Endothelial cell (in vitro differentiated cells): ENCODE data around the gene CMSS1. TPM values are rescaled to one million over a fixed set of nuclear protein-coding genes. Genes with fewer than 3 reads are reported as not detected.
A peak's percentile ranks its signal among the peaks of the same experiment; 100 is the strongest.

Source experiments
- DNase-seq: peaks from one replicate; pipeline ENCODE4 v3.0.0; 2021; ENCODE audit warnings: low spot score
- H3K27ac Mint-ChIP-seq: one replicate; pipeline ENCODE4 v1.8.0; 2021; ENCODE audit warnings: mixed read lengths, inconsistent platforms; ENCODE audit not compliant: unreplicated experiment
- H3K27me3 Mint-ChIP-seq: one replicate; pipeline ENCODE4 v1.8.0; 2021; ENCODE audit warnings: mild to moderate bottlenecking, moderate library complexity, mixed read lengths, inconsistent platforms; ENCODE audit not compliant: unreplicated experiment
- H3K36me3 Mint-ChIP-seq: one replicate; pipeline ENCODE4 v1.8.0; 2021; ENCODE audit warnings: mild to moderate bottlenecking, low read depth, mixed read lengths, inconsistent platforms; ENCODE audit not compliant: unreplicated experiment
- H3K4me1 Mint-ChIP-seq: one replicate; pipeline ENCODE4 v1.8.0; 2021; ENCODE audit warnings: mild to moderate bottlenecking, mixed read lengths, inconsistent platforms; ENCODE audit not compliant: unreplicated experiment
- H3K4me3 Mint-ChIP-seq: one replicate; pipeline ENCODE4 v1.8.0; 2021; ENCODE audit warnings: mild to moderate bottlenecking, mixed read lengths, inconsistent platforms; ENCODE audit not compliant: unreplicated experiment
- H3K9me3 Mint-ChIP-seq: one replicate; pipeline ENCODE4 v1.8.0; 2021; ENCODE audit warnings: mixed read lengths, inconsistent platforms; ENCODE audit not compliant: unreplicated experiment
- CTCF ChIP-seq: fragments of 200-600 bp; sonication (generic); IDR thresholded peaks from one replicate; pipeline ENCODE4 v1.5.0; 2021; ENCODE audit warnings: antibody characterized with exemption; ENCODE audit not compliant: unreplicated experiment
- total RNA-seq: library from RNA; stranded (reverse); fragmentation: NEBNext Ultra II Directional; extraction: Animal tissue kit (Norgen Biotek cat#: 25700); gene quantifications from one replicate; pipeline ENCODE4 v1.2.1, GENCODE V29; 2021; ENCODE audit not compliant: unreplicated experiment

Gene CMSS1
- total RNA-seq, 1 donor from 2014 or later = 25.8 TPM

GRCh38 chr3:99928771-99929744 lies 111.4 kb downstream of the CMSS1 start:
- Mint-ChIP-seq H3K9me3 (no peaks in the 10 kb centered on the region), H3K4me3 (no peak overlapping the region), H3K36me3 (no peaks in the 10 kb centered on the region), H3K27me3 (peaks cover 2% of the 10 kb centered on the region), H3K4me1 (peaks cover 8% of the 10 kb centered on the region), H3K27ac (no peak overlapping the region)
- TF ChIP-seq CTCF = no peak
- no peak for DNase-seq

DNA sequence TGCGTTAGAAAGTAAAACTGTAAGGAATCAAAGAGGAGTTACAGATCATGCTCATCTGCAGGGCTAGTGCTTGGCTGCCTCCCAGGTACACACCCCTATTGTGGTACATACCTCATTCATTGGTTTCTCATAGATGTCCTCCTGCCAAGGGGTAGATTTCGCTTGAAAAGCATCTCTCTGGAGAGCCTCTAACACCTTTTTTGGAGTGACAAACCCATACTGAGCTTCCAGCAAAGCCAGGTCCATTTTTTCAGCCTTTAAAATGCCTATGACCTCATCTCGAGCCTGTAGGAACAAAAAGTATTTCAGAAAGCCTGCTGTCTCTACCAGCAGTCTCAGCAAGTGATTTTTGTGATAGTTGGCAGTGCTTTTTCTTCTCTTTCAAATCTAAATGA lies 112.1 kb downstream of the CMSS1 start:
- peaks cover 2% of the 10 kb centered on the region for H3K27me3 Mint-ChIP-seq
- H3K4me1 Mint-ChIP-seq = peaks cover 14% of the 10 kb centered on the region
- TF ChIP-seq CTCF = no peak
- no peak overlapping the region for H3K27ac Mint-ChIP-seq
- no peaks in the 10 kb centered on the region for H3K36me3 Mint-ChIP-seq
- DNase-seq = no peak
- no peaks in the 10 kb centered on the region for H3K9me3 Mint-ChIP-seq
- H3K4me3 Mint-ChIP-seq = no peak overlapping the region

DNA sequence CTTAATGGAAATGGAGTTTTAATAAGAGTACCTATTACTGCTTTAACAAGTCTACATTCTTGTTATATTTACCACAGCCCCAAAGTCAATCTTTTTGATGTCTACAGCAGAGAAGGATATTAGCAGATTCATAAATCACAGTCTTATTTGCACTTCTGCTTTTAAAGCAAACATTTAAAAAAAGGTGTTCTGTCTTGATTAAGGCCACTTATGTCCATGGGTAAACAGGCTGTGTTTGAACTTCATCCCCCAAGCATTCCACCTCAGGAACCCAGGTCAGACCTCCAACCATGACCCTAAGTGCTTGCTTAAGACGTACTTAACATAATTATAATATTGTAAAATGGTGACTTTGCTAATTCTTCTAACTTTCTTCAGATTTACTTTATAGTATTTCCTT lies 113.4 kb downstream of the CMSS1 start:
- Mint-ChIP-seq H3K27ac (peak overlapping the region; percentile 16), H3K9me3 (no peaks in the 10 kb centered on the region), H3K36me3 (no peaks in the 10 kb centered on the region), H3K4me3 (no peak overlapping the region), H3K27me3 (peaks cover 2% of the 10 kb centered on the region), H3K4me1 (peaks cover 25% of the 10 kb centered on the region)
- TF ChIP-seq CTCF = no peak
- DNase-seq = no peak

GRCh38 chr3:99933971-99934750 lies 116.5 kb downstream of the CMSS1 start:
- no peak for TF ChIP-seq CTCF
- H3K4me1 Mint-ChIP-seq = peaks cover 22% of the 10 kb centered on the region
- H3K4me3 Mint-ChIP-seq = no peak overlapping the region
- peak overlapping the region; percentile 97 for H3K27ac Mint-ChIP-seq
- no peak for DNase-seq
- H3K36me3 Mint-ChIP-seq = no peaks in the 10 kb centered on the region
- H3K27me3 Mint-ChIP-seq = no peaks in the 10 kb centered on the region
- no peaks in the 10 kb centered on the region for H3K9me3 Mint-ChIP-seq
